K562 (cell line): ENCODE results near the gene ENDOG. TPM values are rescaled to one million over a fixed set of nuclear protein-coding genes. Genes with fewer than 3 reads are reported as not detected.
A peak's percentile ranks its signal among the peaks of the same experiment; 100 is the strongest.

Experiments
- ATAC-seq: fragments of 200-7000 bp; cut with Tn5 transposase; 3 replicates; pipeline ENCODE4 v1.9.1; 2020; ENCODE audit warnings: moderate library complexity
- BruUV-seq: library from RNA; stranded (reverse); fragments of 400-500 nt; replicated peaks from 2 replicates; lab custom pipeline; 2021; lab: Mats Ljungman, UMichigan
- CTCF ChIA-PET: fragments of 300-600 bp; formaldehyde crosslinking; extraction: SDS; loops from one replicate; lab custom pipeline; 2021; ENCODE audit warnings: low intra/inter-chr PET ratio; lab: Yijun Ruan, JAX
- POLR2A ChIA-PET: fragments of 300-600, 350-650 bp; sonication (Branson Sonifier 250); formaldehyde crosslinking; extraction: SDS; loops from one replicate; lab custom pipeline; 2021; ENCODE audit warnings: antibody characterized with exemption, inconsistent platforms; lab: Yijun Ruan, JAX
- DNase-seq, 4 experiments: peaks; one replicate each; pipeline versions ENCODE4 v3.0.0 to v3.0.0-alpha.2; 2011 to 2018; ENCODE audit warnings: low spot score in 3 of 4, mixed read lengths in 3 of 4; ENCODE audit errors: extremely low read depth in 1 of 4
- FAIRE-seq: peaks from 2 replicates; lab custom pipeline; 2011; peaks lifted over from hg19 to GRCh38; lab: Jason Lieb, UNC
- H2AFZ ChIP-seq: 2 replicates; pipeline ENCODE4 v1.6.0; 2011; ENCODE audit warnings: low read depth, low read length, control low read depth, inconsistent platforms
- H3K27ac ChIP-seq: fragments of 200-600 bp; 3 replicates; pipeline ENCODE4 v1.8.0; 2011; ENCODE audit warnings: low read depth, mild to moderate bottlenecking, control low read depth, inconsistent platforms, low read length, moderate library complexity, mixed read lengths; ENCODE audit errors: extremely low read depth
- H3K27me3 ChIP-seq, 2 experiments: fragments of 300-600 bp in 1 of 2; 2 replicates in 1 of 2; 3 replicates in 1 of 2; pipeline versions ENCODE4 v1.6.0 to v1.8.0; 2011; ENCODE audit warnings: inconsistent platforms in 2 of 2, low read length in 2 of 2, mild to moderate bottlenecking in 1 of 2, mixed read lengths in 1 of 2, moderate library complexity in 1 of 2; ENCODE audit not compliant: control insufficient read depth in 2 of 2, insufficient read depth in 2 of 2
- H3K36me3 ChIP-seq: fragments of 300-600 bp; 3 replicates; pipeline ENCODE4 v1.8.0; 2011; ENCODE audit warnings: mild to moderate bottlenecking, low read length, inconsistent platforms; ENCODE audit not compliant: control insufficient read depth, insufficient read depth
- H3K4me1 ChIP-seq, 2 experiments: fragments of 200-600 bp in 1 of 2; replicated peaks in 1 of 2; 2 replicates in 1 of 2; 3 replicates in 1 of 2; pipeline versions ENCODE4 v1.5.1 to v1.8.0; 2011; ENCODE audit warnings: inconsistent platforms in 2 of 2, low read length in 2 of 2, mild to moderate bottlenecking in 1 of 2, mixed read lengths in 1 of 2, moderate library complexity in 1 of 2; ENCODE audit not compliant: control insufficient read depth in 2 of 2, insufficient read depth in 2 of 2
- H3K4me2 ChIP-seq: 2 replicates; pipeline ENCODE4 v1.6.1; 2011; ENCODE audit warnings: low read length, control low read depth, inconsistent platforms, mixed read lengths; ENCODE audit not compliant: insufficient read depth
- H3K4me3 ChIP-seq: fragments of 200-600 bp; sonication (generic), shearing (Covaris generic); 2 replicates; pipeline ENCODE4 v1.5.1; 2016; ENCODE audit warnings: control low read depth, inconsistent platforms
- H3K79me2 ChIP-seq: fragments of 200-600 bp; 3 replicates; pipeline ENCODE4 v1.8.0; 2011; ENCODE audit warnings: low read length, inconsistent platforms; ENCODE audit not compliant: control insufficient read depth, insufficient read depth
- H3K9ac ChIP-seq, 2 experiments: 2 replicates each; pipeline versions ENCODE4 v1.6.0 to v1.6.1; 2011; ENCODE audit warnings: low read depth in 2 of 2, low read length in 2 of 2, control low read depth in 1 of 2, inconsistent platforms in 1 of 2, mild to moderate bottlenecking in 1 of 2, mixed read lengths in 1 of 2; ENCODE audit not compliant: insufficient read depth in 1 of 2
- H3K9me1 ChIP-seq: one replicate; pipeline ENCODE4 v1.6.0; 2011; ENCODE audit warnings: inconsistent platforms, mild to moderate bottlenecking, low read length, moderate library complexity; ENCODE audit not compliant: control insufficient read depth, insufficient read depth
- H3K9me3 ChIP-seq: replicated peaks from 2 replicates; pipeline ENCODE4 v1.5.1; 2011; ENCODE audit warnings: low read depth, low read length, inconsistent platforms; ENCODE audit not compliant: control insufficient read depth, insufficient read depth
- H4K20me1 ChIP-seq: replicated peaks from 2 replicates; pipeline ENCODE4 v1.6.1; 2011; ENCODE audit warnings: low read length, inconsistent platforms, mixed read lengths; ENCODE audit not compliant: control insufficient read depth, insufficient read depth
- CC2D1A ChIP-seq: fragments of 450-650 bp; IDR thresholded peaks from 2 replicates; pipeline ENCODE4 v1.6.1; 2017; ENCODE audit warnings: mild to moderate bottlenecking
- CHD4 ChIP-seq: fragments of 200-600 bp; sonication (generic); IDR thresholded peaks from 3 replicates; pipeline ENCODE4 v1.6.1; 2012; ENCODE audit warnings: low read depth, mild to moderate bottlenecking, mixed read lengths, low read length, inconsistent platforms; ENCODE audit not compliant: insufficient read depth, insufficient replicate concordance, poor library complexity, severe bottlenecking
- CREB5 ChIP-seq: fragments of 250-450 bp; sonication (Bioruptor Pico); IDR thresholded peaks from 2 replicates; pipeline ENCODE4 v1.5.0; 2020; ENCODE audit warnings: mild to moderate bottlenecking
- ESRRA ChIP-seq: fragments of 450-650 bp; IDR thresholded peaks from 2 replicates; pipeline ENCODE4 v1.6.1; 2014; ENCODE audit warnings: low read depth, mild to moderate bottlenecking, moderate library complexity, borderline replicate concordance
- ETS2 ChIP-seq: IDR thresholded peaks from 2 replicates; pipeline ENCODE4 v1.6.1; 2016; ENCODE audit warnings: borderline replicate concordance, missing genetic modification characterization, mild to moderate bottlenecking, moderate library complexity, missing compliant biosample characterization; ENCODE audit not compliant: poor library complexity, severe bottlenecking
- FOS ChIP-seq: IDR thresholded peaks from 3 replicates; pipeline ENCODE4 v1.6.1; 2011; ENCODE audit not compliant: insufficient read length; ENCODE audit errors: extremely low read depth
- HLTF ChIP-seq: fragments of 450-650 bp; IDR thresholded peaks from 2 replicates; pipeline ENCODE4 v1.6.1; 2016
- JUND ChIP-seq, 2 experiments: IDR thresholded peaks; 2 replicates in 1 of 2; 3 replicates in 1 of 2; pipeline ENCODE4 v1.6.1; 2011; ENCODE audit warnings: borderline replicate concordance in 2 of 2, low read depth in 2 of 2, low read length in 2 of 2, improper control_type of control experiment in 1 of 2, missing biosample characterization in 1 of 2, missing genetic modification characterization in 1 of 2, missing genetic modification reagents in 1 of 2
- LEF1 ChIP-seq: fragments of 450-650 bp; IDR thresholded peaks from 2 replicates; pipeline ENCODE4 v1.6.1; 2016; ENCODE audit warnings: mild to moderate bottlenecking
- NFIC ChIP-seq: fragments of 450-650 bp; IDR thresholded peaks from 2 replicates; pipeline ENCODE4 v1.6.1; 2017; ENCODE audit warnings: mild to moderate bottlenecking, inconsistent platforms
- POLR2A ChIP-seq: fragments of 450-650 bp; conservative IDR thresholded peaks from 2 replicates; pipeline ENCODE4 v1.6.1; 2016
- PPARD ChIP-seq: fragments of 250-450 bp; sonication (Bioruptor Pico); IDR thresholded peaks from 2 replicates; pipeline ENCODE4 v1.8.0; 2022; ENCODE audit warnings: inconsistent platforms, mild to moderate bottlenecking, moderate library complexity
- SIN3B ChIP-seq: fragments of 450-650 bp; IDR thresholded peaks from 2 replicates; pipeline ENCODE4 v1.6.1; 2017; ENCODE audit warnings: low read depth, mild to moderate bottlenecking, moderate library complexity
- TCF7 ChIP-seq: sonication (generic); IDR thresholded peaks from 2 replicates; pipeline ENCODE4 v1.6.1; 2016; ENCODE audit warnings: antibody characterized with exemption, borderline replicate concordance
- ZNF12 ChIP-seq: sonication (generic); formaldehyde crosslinking; IDR thresholded peaks from 2 replicates; pipeline ENCODE4 v1.4.0; 2020; ENCODE audit warnings: mild to moderate bottlenecking, missing genetic modification reagents
- ZNF146 ChIP-seq: IDR thresholded peaks from one replicate; pipeline ENCODE4 v1.6.1; 2018; ENCODE audit warnings: missing compliant biosample characterization; ENCODE audit not compliant: unreplicated experiment
- ZNF431 ChIP-seq: sonication (generic); formaldehyde crosslinking; IDR thresholded peaks from 2 replicates; pipeline ENCODE4 v1.8.0; 2022; ENCODE audit warnings: mild to moderate bottlenecking, missing genetic modification reagents
- WGBS: fragments of 100-300 bp; shearing (Covaris generic); methylation state at CpG from one replicate; pipeline ENCODE4 v1.1.6; 2016; ENCODE audit warnings: low coverage, mixed read lengths; ENCODE audit not compliant: insufficient coverage; ENCODE audit errors: missing lambda C conversion rate; 5-methylcytosine and 5-hydroxymethylcytosine counted together
- in situ Hi-C: fragments of 300-500 bp; cut with MboI; formaldehyde crosslinking; loops from 4 replicates; pipeline ENCODE4 v1.15.0; 2018; ENCODE audit warnings: inconsistent platforms, mixed read lengths
- intact Hi-C: fragments of 100-400 bp; cut with micrococcal nuclease; formaldehyde crosslinking; loops from 2 replicates; pipeline ENCODE4 v1.14.2; 2022
- polyA plus RNA-seq, 8 experiments: library from polyadenylated mRNA; depleted of rRNA in 4 of 8; stranded (reverse) in 5 of 8; unstranded in 3 of 8; fragments of >200 nt; fragmentation: Nextera tagmentation in 2 of 8; fragmentation: Illumina TruSeq in 1 of 8; extraction: Ambion mirVana in 2 of 8; extraction: Trizol in 1 of 8; gene quantifications; 2 replicates each; pipeline versions ENCODE4 v1.2.1 to v1.2.3, GENCODE V29; 2011 to 2014; ENCODE audit warnings: inconsistent platforms in 1 of 8, missing spikeins in 1 of 8
- total RNA-seq, 7 experiments: library from RNA; depleted of rRNA in 6 of 7; stranded (reverse); fragments of >200 nt in 6 of 7; fragmentation: Illumina TruSeq in 2 of 7; extraction: Trizol in 2 of 7; gene quantifications; 2 replicates each; pipeline versions ENCODE4 v1.2.1 to v1.2.3, GENCODE V29; 2011 to 2021; ENCODE audit warnings: low replicate concordance in 1 of 7
- TF ChIP-seq, protein P1 (sequence below): sonication (generic); formaldehyde crosslinking; IDR thresholded peaks from 2 replicates; pipeline ENCODE4 v1.8.1; 2023; ENCODE audit warnings: missing genetic modification reagents, mild to moderate bottlenecking, borderline replicate concordance

ENDOG gene
- total and polyA plus RNA-seq, 9 of the 15 experiments (the other 6 are each of a cell fraction or from before 2014, with no cell fraction given) = 1.2 to 91.0 (median 25.5) TPM

GRCh38 chr9:128809831-128810230 is 8.5 kb upstream of the ENDOG start:
- Histone ChIP-seq H3K27ac (no peak overlapping the region), H3K27me3 (no peaks in the 10 kb centered on the region), H2AFZ (no peak overlapping the region), H3K9me3 (no peaks in the 10 kb centered on the region), H3K9me1 (no peaks in the 10 kb centered on the region), H3K36me3 (peaks cover 45% of the 10 kb centered on the region; the same call in 1 of the 3 replicates), H3K4me3 (no peak overlapping the region), H4K20me1 (no peaks in the 10 kb centered on the region), H3K9ac (no peak overlapping the region; a peak in 1 of 4 replicates), H3K79me2 (no peaks in the 10 kb centered on the region), H3K4me1 (peaks cover 0 to 3% of the 10 kb centered on the region in 2 experiments; a peak in 3 of 5 replicates), H3K4me2 (no peak overlapping the region)
- 38% methylated on average over 2 of the region's 2 CpGs for WGBS
- DNase-seq (no peak), ATAC-seq (peak; percentile 75), FAIRE-seq (no peak)
- BruUV-seq = no TSS peak
- in situ Hi-C loops (no loop called here), intact Hi-C loops (no loop called here)
- CTCF ChIA-PET = no interaction called here
- POLR2A ChIA-PET = interaction anchor here (0.6 to 2.3 kb wide), 2 partner anchors 9 to 41 kb away, joined by 4 to 21 read pairs; partner anchors contain the start of gene ENDOG
- TF ChIP-seq ESRRA (peak; percentile 92), NFIC (no peak), TCF7 (no peak), LEF1 (no peak), ZNF431 (CRISPR knock-in tag) (no peak), PPARD (CRISPR knock-in tag) (no peak), SIN3B (no peak), CREB5 (CRISPR knock-in tag) (no peak), HLTF (no peak), CC2D1A (no peak), CHD4 (no peak), ETS2 (tag) (no peak), ZNF146 (CRISPR knock-in tag) (no peak), FOS (no peak), JUND (IDR thresholded peaks at IDR 0.05; ENCODE audit: borderline replicate concordance, low read depth, low read length) (no peak), JUND (tag; IDR thresholded peaks at IDR 0.05; ENCODE audit: borderline replicate concordance, low read depth, low read length) (no peak), POLR2A (peak; percentile 33; the same call in 1 of the 2 replicates), ZNF12 (no peak)
- TF ChIP-seq, protein P1, sequence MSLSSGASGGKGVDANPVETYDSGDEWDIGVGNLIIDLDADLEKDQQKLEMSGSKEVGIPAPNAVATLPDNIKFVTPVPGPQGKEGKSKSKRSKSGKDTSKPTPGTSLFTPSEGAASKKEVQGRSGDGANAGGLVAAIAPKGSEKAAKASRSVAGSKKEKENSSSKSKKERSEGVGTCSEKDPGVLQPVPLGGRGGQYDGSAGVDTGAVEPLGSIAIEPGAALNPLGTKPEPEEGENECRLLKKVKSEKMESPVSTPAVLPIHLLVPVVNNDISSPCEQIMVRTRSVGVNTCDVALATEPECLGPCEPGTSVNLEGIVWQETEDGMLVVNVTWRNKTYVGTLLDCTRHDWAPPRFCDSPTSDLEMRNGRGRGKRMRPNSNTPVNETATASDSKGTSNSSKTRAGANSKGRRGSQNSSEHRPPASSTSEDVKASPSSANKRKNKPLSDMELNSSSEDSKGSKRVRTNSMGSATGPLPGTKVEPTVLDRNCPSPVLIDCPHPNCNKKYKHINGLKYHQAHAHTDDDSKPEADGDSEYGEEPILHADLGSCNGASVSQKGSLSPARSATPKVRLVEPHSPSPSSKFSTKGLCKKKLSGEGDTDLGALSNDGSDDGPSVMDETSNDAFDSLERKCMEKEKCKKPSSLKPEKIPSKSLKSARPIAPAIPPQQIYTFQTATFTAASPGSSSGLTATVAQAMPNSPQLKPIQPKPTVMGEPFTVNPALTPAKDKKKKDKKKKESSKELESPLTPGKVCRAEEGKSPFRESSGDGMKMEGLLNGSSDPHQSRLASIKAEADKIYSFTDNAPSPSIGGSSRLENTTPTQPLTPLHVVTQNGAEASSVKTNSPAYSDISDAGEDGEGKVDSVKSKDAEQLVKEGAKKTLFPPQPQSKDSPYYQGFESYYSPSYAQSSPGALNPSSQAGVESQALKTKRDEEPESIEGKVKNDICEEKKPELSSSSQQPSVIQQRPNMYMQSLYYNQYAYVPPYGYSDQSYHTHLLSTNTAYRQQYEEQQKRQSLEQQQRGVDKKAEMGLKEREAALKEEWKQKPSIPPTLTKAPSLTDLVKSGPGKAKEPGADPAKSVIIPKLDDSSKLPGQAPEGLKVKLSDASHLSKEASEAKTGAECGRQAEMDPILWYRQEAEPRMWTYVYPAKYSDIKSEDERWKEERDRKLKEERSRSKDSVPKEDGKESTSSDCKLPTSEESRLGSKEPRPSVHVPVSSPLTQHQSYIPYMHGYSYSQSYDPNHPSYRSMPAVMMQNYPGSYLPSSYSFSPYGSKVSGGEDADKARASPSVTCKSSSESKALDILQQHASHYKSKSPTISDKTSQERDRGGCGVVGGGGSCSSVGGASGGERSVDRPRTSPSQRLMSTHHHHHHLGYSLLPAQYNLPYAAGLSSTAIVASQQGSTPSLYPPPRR = no peak
